Stimulated activated CD8-positive, alpha-beta memory T cell treated with anti-CD3 and anti-CD28 coated beads, Interleukin-15, amount 100 ng/mL, for 1 hour (primary cell): ENCODE data around the gene EEF1A2.

Source experiments
- DNase-seq: peaks from one replicate; pipeline ENCODE4 v3.0.0-alpha.2; 2020; ENCODE audit warnings: low read depth

The EEF1A2 gene

DNA sequence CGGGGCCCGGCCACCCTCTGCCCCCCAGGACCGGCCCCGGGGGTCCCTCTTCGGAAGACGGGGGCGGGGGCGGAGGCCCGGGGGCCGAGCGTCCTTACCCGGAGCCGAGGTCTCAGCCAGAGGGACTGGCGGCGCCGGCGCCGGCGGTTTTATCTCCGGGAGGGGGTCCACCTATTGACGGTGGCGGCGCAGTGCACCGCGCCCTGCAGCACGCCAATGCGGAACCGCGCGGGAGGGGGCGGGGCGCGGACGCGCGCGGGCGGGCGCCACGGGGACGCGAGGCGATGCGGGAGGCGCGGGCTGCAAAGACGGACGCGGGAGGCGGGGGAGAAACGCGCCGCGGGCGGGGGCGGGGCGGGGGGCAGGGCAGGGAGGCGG is at the start of gene EEF1A2:
Gene EEF1A2 (minus strand): TSS at position 124 of the 378 bp plus-strand sequence. CDS start 1,320 bp downstream, outside the sequence.
- DNase-seq, result peak; percentile 12

DNA sequence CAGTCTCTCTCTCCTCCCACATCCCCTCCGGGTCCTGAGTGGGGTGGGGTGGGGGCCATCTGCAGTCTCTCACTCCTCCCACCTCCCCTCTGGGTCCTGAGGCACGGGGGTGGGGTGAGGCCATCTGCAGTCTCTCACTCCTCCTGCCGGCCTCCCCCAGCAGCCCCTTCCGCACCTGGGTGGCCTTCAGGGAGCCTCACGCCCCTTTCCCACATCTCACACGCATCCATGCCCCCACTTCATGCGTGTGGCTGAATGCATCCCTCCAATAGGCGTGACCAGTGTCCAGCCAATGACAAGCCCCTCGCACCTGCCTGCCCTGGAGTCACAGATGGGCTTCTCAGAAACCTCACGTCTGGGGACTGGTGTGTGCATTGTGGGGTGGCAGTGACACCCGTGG is 49.7 kb upstream of the EEF1A2 start:
- no peak for DNase-seq

DNA sequence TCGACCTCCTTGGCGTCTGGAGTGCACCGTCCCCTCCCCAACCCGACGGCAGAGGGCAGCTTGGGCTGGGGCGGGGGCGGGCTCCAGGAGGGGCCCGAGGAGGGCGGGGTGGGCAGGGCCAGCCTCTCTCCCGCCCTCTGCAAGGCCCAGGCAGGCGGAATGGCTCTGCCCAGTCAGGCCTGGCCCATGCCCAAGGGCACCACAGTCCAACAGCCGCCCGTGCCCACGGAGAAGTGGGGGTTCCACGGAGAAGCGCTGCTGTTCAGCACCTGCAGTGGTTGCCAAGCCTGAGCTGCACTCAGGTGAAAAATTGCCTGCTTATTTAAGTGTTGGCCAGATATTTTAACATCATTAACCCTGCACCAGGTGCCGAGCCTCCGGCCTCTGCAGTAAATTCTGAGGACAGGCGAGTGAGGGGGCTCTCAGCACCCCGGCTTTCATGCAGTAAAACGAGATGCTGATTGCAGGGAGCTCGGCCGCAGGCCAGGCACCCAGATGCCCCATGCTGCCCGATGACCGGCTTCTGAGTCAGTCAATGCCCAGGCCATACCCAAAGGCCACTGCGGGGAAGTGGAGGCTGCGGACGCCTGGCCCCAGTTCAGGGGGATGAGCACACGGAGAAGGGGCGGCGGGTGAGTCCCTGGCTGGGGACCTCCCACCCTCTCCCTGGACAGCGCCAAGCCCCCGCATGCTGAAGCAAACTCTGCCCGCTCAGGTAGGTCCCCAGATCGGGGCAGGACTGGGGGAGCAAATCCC is 49.0 kb upstream of the EEF1A2 start, which contains the start of gene SRMS:
Gene SRMS (minus strand): TSS at position 25 of the 756 bp plus-strand sequence. CDS start 286 bp downstream, outside the sequence.
- no peak for DNase-seq

DNA sequence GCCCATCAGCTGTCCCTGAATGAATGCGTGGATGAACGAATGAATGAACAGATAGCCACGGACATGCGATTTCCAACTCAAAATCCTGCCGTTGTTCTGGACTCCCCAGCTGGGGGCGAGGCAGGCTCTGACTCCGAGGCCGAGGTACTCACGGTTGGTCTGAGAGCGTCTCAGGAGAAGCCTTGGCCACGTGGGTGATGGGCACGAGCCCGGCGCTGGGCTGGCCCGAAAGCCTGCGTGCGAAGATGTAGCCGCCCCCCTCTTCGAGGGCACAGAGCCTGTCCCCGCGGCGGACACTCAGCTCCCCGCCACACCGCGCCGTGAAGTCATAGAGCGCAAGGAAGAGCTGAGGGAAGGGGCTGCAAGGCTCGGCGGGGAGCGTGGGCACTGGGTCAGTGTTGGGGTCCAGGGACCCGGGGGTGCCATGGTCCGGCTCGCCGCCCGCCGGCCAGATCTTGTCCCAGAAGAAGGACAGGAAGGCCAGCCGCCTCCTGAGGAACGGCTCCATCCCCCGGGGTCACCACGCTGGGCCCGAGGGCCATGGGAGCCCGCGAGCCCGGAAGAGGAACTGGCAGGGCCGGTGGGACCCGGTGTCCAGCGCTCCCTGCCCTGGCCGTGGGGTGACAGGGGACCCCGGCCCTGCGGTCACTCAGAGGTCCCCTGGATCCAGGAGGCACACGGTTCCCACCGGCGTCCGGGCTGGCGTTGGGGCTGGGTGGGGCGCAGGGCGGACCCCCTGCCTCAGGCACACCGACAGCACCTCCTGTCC is 48.3 kb upstream of the EEF1A2 start:
- DNase-seq, result no peak

DNA sequence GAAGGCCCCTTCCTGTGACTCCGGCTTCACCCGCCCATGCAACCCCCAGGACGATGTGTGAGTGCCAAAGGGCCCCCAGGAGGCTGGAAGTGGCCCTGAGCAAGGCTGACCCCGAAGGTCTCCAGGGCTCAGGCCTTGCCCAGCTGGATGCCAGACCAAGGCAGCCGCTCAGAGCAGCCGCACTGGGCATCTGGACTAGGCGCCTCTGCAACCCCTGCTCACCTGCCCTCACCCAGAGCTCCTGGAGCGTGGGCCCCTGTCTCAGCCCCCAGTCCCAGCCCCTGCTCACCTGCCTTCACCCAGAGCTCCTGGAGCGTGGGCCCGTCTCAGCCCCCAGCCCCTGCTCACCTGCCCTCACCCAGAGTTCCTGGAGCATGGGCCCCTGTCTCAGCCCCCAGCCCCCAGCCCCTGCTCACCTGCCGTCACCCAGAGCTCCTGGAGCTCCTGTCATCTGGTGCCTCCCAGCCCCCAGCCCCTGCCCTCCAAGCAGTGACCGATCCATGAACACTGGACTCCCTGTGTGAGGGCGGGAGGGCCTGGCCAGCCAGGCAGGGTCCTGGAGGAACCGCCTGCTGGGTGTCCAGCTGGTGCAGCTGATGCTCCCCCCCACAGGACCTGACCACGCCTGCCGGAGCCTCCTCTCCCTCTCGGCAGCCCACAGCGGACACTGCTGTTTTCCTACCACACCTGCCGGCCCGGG is 47.5 kb upstream of the EEF1A2 start:
- DNase-seq, result no peak

DNA sequence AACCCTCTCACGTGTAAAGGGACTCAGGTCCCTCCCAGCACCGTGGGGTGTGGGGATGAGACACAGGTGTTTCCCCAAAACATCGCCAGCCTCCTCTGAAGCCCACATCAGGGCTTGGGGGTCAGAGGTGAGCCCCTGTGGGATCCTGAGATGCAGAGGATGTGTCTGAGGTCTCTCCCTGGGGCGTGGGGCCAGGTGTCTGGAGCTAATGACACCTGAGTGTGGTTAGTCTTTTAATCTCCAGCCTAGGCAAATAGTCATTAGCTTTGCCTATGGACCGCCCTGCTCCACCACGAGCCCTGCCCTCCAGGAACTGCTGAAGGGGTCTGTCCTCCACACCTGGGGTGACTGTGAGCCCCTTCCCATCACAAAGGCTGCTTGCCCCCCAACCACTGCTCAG is 46.9 kb upstream of the EEF1A2 start:
- DNase-seq, result no peak

DNA sequence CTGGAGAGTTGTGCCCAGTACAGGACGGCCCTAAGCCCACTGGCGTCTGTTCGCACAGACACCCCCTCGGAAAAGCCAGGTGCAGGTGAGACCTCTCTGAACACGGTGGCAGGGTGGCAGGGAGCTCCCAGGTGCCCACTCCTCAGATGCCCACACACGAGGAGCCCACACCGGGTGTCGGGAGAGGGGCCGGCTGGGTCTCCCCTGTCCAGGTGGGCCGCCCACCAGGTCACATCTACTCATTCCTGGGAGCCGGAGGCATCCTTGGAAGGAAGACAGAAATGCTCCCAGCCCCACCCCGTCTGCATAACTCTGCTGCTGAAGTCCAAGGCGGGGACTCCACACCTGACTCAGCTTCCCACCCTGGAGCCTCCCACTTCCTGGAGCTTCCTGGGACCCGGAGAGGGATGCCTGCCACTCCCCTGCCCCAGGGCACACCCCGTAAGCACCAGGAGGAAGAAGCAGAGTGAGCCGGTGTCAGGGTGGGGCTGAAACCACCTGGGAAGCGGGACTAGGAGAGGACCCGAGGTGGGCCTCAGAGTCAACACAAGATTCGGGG is 46.2 kb upstream of the EEF1A2 start:
- no peak for DNase-seq

DNA sequence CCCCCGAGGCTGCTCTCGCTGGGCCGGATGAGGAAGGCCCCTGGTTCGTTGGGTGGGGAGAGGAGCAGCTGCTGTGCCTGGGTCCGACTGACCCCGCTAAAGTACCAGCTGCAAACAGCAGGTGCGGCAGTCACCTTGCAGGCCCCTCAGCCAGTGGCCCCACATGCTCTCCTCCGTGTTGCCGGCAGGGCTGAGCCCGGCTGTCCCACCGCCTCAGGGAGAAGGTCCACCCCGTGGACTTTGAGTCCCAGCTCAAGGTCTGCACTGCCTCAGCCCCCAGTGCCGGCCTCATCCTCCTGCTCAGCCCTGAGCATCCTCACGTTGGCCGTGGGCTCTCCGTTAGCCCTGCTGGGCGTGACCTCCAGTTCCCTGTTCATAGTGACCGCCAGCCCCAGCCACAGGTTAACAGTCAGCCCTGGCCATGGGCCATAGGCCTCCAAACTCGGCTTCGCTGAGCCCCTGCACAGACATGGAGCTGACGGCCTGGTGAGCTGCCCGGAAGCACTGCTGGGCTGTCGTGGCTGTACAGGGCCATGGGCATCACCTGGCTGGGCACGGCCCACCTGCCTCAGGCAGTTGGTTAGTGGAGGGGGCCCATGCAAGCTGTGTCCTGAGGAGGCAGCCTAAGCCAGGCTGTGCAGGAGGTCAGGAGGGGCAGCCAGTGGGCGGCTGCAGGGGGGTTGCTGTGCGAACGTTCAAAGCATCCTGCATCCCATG is 45.5 kb upstream of the EEF1A2 start:
- DNase-seq, result no peak

DNA sequence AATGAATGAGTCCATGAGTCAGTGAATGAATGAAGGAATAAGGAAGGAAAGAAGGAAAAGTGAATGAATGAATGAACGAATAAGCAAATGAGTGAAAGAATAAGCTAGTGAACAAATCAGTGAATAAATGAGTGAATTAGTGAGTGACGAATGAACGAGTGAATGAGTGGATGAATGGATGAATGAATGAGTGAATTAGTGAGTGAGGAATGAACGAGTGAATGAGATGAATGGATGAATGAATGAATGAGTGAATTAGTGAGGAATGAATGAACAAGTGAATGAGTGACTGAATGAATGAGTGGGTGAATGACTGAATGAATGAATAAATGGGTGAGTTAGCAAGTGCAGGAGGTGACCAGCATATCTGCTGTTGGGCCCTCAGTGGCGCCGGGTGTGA is 44.9 kb upstream of the EEF1A2 start:
- no peak for DNase-seq

DNA sequence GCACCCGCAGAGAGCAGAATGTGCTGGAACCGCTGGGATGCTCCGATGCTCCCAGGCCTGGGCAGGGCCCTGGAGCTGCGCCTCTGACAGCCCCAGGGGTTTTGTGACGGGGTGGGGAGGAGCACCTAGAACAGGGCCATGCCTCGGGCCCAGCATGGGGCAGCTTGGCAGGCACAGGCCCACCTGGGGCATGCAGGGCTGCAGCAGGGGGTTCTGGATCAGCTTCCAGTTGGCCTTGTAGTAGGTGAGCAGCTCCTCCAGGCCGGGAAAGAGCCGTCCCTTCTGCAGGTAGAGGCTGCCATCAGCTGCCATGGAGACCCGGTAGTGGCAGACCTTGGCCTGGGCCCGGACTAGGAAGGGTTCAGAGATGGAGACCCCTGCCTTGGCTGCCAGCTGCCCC is 44.2 kb upstream of the EEF1A2 start:
- DNase-seq, result no peak

DNA sequence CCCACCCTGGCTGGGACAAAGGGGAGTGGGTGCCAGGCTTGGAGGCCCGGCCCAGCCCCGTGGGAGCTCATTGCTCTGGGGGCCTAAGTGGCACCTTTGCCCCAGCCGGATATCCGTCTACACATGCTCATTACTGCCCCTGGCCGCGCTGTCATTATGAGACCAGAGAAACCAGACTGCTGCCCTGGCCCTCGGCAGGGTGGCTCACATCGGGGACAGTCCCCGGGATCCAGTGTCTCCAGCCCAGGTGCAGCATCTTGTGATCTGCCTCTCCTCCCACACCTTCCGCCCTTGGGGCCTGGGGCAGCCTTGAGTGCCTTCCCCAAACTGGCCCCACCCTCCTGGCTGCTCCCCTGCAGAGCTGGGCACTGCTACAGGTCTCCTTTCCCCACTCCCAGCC is 43.8 kb upstream of the EEF1A2 start:
- no peak for DNase-seq

DNA sequence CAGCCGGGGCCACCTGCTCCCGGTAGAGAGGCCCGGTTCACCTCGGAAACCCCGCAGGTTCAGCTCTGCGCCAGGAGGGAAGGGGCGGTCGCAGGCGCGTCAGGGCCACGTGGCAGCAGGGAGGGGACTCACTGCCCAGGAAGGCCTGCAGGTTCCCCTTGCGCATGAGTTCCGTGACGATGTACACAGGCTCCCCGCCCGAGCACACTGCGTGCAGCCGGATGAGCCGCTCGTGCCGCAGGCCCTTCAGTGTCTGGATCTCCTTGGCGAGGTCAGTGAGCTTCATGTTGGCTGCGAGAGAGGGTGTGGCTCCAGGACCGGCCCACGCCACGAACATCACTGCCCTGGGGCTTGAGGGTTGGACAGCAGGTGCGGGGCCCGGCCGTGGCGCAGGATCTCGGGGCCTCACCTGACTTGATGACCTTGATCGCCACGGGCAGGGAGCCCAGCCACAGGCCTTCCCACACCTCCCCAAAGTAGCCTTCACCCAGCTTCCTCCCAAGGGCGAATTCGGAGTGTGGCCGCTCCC is 43.2 kb upstream of the EEF1A2 start:
- no peak for DNase-seq

DNA sequence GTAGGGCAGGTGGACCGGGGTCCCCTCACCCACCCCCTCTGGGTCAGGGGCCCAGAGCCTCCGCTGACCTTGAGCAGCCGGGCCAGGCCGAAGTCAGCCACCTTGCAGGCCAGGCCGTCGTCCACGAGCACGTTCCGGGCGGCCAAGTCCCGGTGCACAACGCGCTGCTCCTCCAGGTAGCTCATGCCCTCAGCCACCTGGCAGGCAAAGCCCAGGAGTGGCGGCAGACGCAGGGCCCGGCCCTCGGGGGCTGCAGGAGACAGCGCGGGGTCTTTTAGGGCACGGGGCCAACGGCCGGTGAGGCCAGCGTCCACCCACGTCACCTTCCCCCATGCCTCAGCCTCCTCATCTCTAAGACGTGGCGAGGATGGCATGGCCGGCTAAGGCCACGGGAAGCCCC is 42.5 kb upstream of the EEF1A2 start:
- DNase-seq, result no peak

DNA sequence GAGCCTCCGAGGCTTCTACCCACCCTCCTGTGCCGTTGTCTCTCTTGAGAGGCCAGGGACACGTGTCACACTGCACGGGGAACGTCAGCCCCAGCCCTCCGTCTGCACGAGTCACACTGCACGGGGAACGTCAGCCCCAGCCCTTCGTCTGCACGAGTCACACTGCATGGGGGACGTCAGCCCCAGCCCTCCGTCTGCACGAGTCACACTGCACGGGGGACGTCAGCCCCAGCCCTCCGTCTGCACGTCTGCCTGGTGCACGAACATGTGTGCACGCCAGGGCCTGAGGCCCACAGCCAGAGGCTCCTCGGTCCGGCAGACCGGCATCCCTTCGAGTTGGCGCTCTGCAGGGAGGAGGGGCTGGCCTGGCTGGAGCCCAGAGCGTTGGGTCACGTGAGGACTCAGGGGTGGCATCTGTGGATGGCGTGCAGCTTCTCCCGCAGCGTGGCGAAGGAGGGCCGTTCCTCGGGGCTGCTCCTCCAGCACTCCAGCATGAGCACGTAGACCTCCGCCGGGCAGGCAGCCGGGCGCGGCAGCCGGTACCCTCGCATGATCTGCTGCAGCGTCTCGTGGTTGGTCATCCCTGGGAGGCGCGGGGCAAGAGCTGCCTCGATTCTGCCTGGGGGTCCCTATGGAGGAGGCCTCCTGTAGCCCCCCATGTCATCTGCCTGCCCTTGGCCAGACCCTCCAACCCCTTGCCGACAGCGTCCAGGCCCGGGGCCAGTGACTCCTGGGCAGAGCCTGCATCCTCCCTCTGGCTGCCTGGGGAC is 41.7 kb upstream of the EEF1A2 start:
- DNase-seq, result no peak

DNA sequence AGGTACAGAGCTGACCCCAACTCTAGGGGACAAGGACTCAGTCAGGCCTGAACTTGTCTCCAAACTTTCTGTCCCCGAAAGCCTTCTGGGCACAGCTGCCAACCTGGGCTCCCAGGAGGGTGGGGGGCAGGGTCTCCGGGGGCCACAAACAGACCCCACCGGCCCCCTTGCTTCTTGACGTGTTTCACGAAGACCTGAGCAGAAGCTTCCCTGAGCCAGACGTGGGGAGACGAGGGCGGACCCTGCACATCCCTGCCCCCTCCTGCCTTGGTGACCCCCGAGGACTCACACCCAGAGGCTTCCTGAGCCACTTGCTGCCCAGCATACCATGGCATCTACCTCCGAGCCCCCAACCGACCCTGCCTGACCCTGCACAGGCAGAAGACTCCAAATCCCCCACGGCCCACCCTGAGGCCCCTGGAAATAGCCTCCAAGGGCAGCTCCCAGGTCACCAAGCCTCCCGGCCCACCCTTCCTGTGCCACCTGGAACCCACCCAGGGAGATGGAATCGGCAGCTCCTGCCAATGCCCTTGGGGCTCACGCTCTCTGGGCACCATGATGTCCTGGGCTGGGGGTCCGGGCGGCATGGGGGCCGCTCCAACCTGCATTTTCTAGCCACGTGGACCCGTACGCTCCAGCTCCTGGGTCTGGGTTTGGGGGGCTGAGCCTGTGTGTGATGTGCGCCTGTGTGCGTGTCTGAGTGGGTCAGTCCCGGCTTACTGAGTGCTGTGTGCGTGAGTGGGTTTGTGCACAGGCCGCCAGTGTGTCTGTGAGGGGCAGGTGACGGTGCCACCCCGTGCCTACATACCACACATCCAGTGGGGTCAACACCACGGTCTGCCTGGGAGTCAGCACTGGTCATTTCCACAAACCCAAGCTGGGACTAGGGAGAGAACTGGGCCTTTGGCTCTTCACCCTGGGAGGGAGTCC is 40.8 kb upstream of the EEF1A2 start:
- DNase-seq, result no peak

DNA sequence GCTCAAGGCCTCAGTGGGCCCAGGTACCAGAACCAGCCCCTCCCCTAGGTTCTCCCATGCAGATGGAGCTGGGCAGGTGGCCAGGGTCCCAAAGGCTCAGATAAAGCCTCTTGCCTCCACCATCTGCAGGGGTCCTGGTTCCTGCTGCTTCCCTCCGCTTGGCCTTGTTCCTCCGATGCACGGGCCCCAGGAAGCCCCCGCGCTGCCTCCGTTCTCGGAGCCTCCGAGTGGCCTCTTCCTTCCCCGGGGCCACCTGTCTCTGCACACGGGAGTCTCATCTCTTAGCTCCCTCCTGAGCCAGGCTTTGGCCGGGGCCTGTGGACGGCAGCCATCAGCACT is 40.2 kb upstream of the EEF1A2 start:
- DNase-seq, result no peak

DNA sequence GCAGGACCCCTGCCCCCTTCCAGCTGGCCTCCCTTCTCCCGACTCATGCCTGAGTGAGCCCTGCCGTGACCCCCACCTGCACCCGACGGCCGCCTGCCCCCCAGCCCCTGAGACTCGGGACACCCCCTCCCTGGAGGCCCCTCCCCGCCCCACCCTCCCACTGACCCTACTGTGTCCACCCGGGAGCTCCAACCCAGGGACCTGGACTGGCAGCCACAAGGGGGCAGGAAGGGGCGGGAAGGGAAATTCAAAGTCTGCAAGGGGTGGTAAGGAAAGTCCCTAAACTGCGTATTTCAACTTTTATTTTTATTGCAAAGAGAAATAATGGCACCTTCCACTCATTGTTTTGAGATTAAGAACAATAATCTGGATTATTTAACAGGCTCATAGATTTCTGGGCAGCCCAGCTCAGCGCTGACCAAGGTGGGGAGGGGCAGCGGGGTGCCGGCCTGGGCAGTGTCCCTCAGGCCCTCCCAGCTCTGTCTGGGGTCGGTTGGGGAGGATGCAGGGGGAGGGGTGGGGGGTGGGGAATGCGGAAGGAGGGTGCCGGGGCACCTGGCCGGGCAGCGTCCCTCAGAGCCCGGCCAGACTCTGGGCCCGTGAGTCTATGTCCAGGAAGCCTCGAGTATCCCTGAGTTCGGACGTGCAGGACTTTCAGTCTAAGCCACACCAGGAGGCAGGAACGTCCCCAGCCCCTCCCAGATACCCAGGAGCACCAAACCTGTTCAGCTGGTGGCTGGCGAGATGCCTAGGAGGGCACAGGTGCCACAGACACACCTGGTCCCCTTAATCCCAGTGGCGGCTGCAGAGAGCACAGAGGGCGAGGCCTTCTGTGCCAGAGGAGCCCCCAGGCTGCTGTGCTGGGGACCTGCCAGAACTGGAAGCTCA is 39.6 kb upstream of the EEF1A2 start:
- no peak for DNase-seq

DNA sequence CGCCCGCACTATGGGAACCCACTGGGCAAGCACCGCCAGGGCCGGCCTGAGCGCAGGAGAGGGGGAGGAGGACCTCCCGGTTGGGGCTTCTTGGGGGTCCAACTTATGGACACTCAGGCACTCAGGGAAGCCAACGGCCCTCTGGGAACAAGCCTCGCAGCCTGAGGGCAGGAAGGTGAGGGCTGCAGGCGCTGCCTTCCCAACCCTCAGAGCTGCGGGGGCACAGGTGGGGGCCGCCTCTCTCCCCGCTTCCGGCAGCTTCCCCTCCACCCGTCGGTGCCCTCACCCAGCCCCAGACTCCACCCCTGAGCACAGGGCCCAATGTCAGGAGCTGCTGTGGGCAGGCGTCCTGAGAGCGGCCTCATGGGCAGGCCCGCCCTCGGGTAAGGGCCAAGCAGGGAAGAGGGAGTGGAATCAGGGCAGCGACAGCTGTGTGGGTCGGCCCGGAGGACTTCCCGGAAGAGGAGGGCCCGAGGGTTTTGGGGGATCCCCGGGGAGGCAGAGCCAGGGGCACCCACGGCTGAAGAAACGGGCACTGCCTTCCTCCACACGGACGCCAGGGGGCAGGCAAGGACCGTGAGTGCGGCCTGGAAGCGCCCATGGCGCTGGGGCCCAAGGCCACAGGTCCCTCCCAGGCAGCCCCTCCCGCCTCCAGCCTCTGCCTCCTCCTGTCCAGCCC is 38.8 kb upstream of the EEF1A2 start:
- DNase-seq, result peak; percentile 80
